KBM-7 (cell line): ENCODE data around the gene CYP4A22.
"Not testable (repeated sequence)": the region's sequence is repeated elsewhere in the genome, so short reads cannot be mapped to it uniquely, and the experiment has no call there.

Experiments
- DNase-seq: peaks from one replicate; pipeline ENCODE4 v3.0.0-alpha.2; 2015
- in situ Hi-C: fragments of 300-500 bp; cut with MboI; formaldehyde crosslinking; loops from 2 replicates; pipeline ENCODE4 v1.14.3; 2020; ENCODE audit warnings: low sequenced_read_pairs, low pct_unique_long_range_greater_than_20kb, mixed read lengths

The CYP4A22 gene

DNA sequence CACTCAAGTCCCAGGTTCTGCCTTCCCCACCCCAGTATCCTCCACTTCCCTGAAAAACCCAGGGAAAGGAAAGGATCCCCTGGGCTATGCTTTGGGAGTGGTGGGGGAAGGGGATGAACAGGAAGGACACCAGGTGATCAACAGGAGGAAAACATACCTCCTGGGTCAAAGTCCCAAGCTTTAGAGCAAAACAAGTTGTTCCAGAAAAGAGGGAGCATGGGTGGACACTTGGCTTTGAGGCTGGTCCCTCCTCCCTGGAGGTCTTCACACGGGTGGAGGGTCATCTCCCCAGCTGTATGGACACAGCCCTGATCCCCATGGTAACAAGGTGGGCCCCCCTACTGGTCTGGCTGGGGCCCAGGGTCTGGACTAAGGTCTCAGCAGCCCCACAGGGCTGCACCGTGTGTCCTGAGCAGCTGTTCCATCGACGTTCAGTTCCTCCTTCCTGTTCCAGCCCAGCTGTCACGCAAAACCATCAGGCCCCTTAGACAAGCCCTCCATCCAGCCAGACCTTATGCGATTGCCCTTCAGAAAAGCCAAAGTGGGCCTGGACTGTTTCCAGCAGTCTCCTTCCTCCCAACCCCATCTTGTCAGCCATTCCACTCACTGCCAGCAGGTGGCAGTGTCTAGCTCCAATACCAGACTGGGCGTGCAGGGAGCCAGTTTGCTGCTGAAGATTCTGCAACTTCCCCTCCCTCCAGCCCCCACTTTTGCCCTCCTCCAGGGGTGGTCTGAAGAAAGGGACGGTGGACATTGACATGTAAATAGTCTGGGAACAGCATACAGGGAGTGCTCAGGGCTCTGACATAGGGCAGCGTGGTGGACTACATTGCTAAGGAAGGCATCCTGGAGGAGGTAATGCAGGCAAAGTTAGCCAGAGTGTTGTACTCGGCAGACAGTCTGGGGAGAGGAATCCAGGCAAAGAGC is 55.5 kb downstream of the CYP4A22 start:
- peak; percentile 90 for DNase-seq
- in situ Hi-C loops, result loop anchor here (25.0 kb wide), 1 partner anchor 520 kb away; no protein-coding TSS in a partner anchor

DNA sequence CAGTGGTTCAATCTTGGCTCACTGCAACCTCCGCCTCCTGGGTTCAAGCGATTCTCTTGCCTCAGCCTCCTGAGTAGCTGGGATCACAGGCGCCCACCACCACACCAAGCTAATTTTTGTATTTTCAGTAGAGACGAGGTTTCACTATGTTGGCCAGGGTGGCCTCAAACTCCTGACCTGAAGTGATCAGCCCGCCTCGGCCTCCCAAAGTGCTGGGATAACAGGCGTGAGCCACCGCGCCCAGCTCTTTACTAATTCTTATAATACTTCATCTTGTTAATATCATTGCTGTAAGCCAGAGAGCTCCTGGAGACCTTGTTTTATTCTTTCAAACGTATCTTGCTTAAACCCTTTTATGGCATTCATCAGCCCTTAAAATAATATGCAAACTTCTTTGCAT is 56.3 kb downstream of the CYP4A22 start:
- not testable (repeated sequence) for DNase-seq
- in situ Hi-C loops, result loop anchor here (25.0 kb wide), 1 partner anchor 519 kb away; no protein-coding TSS in a partner anchor

DNA sequence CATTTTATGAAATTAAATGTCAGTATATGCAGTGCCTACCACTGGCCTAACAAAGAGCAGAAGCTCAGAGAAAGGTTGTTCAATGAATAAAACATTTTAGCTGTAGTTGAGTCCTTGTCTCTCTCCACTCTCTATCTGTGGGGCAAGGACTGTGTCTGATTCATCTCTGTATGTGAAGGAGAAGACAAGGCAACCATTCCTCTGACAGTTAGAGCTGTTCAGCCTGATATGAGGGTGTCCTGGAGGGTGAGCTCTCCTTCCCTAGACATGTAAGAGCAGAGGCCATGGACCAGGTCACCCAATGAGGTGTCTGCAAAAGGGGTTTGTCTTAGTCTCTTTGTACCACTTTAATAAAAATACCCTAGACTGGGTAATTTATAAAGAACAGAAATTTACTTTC is 57.1 kb downstream of the CYP4A22 start:
- DNase-seq, result no peak
- in situ Hi-C loops, result loop anchor here (25.0 kb wide), 1 partner anchor 518 kb away; no protein-coding TSS in a partner anchor

DNA sequence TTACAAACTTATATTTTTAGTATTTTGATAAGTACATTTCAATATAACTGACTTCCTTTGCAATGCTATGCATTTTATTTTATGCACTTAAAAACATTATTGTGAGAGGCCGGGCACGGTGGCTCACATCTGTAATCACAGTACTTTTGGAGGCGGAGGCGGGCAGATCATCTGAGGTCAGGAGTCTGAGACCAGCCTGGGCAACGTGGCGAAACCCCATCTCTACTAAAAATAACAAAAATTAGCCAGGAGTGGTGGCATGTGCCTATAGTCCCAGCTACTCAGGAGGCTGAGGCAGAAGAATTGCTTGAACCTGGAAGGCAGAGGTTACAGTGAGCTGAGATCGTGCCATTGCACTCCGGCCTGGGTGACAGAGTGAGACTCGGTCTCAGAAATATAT is 58.7 kb downstream of the CYP4A22 start:
- not testable (repeated sequence) for DNase-seq
- in situ Hi-C loops, result loop anchor here (25.0 kb wide), 1 partner anchor 516 kb away; no protein-coding TSS in a partner anchor

DNA sequence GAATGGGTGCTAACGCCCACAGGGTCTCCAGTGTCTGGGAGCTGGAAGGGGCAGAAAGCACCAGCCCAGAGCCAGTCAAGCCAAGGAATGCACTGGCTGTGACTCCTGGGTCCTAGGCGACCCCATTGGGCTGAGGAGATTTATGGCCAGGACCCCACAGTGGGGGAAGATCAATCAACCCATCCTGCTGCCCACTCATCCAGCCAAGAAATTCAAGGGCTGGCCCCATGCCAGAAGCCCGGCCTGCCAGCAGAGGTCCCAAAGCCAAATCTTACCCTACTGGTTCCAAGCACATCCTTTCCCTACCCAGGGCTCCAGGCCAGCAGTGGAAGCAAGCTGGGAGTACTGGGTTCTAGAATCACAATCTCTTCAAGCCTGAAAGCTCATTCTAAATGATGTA is 59.4 kb downstream of the CYP4A22 start:
- in situ Hi-C loops, result loop anchor here (25.0 kb wide), 1 partner anchor 516 kb away; no protein-coding TSS in a partner anchor

DNA sequence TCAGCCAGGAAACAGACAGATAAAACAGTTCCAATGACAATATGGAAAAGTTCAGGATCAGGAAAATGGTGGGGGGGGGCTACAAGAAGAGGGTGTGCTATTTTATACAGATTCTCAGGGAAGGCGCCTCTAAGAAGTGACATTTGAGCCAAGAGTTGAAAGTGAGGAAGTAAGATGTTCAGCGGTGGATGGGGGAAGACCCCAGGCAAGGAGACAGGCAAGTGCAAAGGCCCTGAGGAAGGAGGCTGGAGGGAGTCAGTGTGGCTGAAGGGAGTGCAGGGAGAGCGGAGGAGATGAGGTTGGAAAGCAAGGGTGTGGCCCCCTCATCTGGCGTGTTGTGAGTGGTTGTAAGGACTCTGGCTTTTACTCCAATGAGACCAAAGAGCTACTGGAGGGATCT is 61.0 kb downstream of the CYP4A22 start:
- no peak for DNase-seq
- in situ Hi-C loops, result loop anchor here (25.0 kb wide), 1 partner anchor 514 kb away; no protein-coding TSS in a partner anchor

More for the DNA sequence above, 59.4 kb downstream of the CYP4A22 start:
- no peak for DNase-seq
